Measurements from ENCODE around the gene TBX1. TPM values are rescaled to one million over a fixed set of nuclear protein-coding genes. Genes with fewer than 3 reads are reported as not detected.
"Not testable (repeated sequence)": the region's sequence is repeated elsewhere in the genome, so short reads cannot be mapped to it uniquely, and the experiment has no call there.

TBX1 gene
- total RNA-seq, 1 experiment from 2014 or later = 12.8 TPM

DNA sequence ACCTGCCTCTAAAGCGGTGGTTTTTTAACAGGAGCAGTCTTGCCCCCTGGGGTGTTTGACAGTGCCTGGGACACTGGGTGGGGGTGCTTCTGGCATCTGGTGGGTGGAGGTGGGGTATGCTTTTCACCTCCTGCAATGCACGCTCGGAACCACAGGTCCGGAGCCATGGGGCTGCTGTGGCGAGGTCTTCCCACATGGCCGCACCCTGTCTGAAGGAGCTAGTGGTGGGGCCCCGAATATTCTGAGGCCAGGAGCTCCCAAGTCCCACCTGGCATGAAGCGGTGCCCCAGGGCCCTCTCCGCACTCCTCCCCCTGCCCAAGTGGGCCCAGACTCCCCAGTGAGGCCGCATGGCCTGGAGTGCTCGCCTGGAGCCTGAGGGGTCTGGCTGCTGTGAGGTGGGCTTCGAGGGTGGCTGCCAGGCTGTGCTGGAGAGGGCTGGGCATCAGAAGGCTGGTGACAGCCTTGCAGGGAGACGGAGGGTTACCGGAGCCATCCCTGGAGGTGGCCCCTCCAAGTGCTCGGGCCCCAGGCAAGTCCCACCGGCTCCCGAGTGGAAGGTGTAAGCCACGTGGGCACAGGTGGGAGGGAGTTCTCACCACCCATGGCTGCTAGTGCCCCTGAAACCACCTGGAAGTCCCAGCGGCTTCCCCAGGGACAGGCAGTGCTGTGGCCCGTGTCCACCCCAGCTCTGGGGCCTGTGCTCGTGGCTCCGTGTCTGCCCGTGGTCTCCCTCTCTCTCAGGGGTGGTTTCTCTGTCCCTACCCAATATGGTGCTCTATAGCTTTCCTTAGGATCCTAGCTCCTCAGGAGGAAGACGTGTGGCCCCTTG lies 15.1 kb downstream of the TBX1 start:
- DNase-seq (ENCODE audit: low spot score) = peak; percentile 10
- CTCF ChIA-PET = interaction anchor here (0.6 to 1.7 kb wide), 6 partner anchors 22 to 178 kb away, joined by 3 to 9 read pairs (median 4); no protein-coding TSS in a partner anchor
- Mint-ChIP-seq H3K27ac (no peak overlapping the region), H3K4me1 (no peaks in the 10 kb centered on the region), H3K9me3 (no peaks in the 10 kb centered on the region), H3K27me3 (ENCODE audit: low read depth) (peaks cover 24% of the 10 kb centered on the region), H3K36me3 (no peaks in the 10 kb centered on the region), H3K4me3 (no peak overlapping the region)
- POLR2A ChIA-PET = no interaction called here
- no peak for TF ChIP-seq NFYB (CRISPR knock-in tag; conservative IDR thresholded peaks at IDR 0.05; ENCODE audit: low read depth)
- ATAC-seq = no peak

DNA sequence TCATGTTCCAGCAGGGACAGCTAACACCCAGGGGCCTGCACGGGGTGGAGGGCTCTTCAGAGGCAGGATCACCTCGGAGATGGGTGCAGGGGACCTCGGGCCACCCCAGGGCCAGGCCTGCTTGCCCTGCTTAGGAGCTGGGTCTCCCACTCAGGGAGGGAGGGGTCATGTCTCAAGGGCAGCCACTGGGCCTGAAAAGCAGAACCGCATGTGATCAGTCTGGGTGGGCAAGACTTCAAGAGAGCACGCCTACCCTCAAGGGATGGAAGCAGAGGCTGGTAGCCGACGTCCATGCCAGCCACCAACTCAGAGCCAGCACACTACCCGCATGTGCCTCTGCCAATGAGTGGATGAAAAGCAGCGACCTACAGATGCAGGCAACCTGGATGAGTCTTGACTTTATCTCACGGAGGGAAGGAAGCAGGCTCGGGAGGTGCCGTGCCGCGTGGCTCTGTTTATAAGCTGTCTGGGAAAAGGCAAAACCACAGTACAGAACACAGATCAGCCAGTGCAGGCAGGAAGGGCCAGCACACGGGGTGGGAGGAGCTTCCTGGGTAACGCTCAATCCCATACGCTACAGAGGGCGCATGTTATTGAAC lies 16.0 kb downstream of the TBX1 start:
- no peaks in the 10 kb centered on the region for H3K9me3 Mint-ChIP-seq
- DNase-seq (ENCODE audit: low spot score) (peak; percentile 7), ATAC-seq (no peak)
- CTCF ChIA-PET = interaction anchor here (0.6 to 1.7 kb wide), 6 partner anchors 23 to 177 kb away, joined by 3 to 9 read pairs (median 4); no protein-coding TSS in a partner anchor
- no peaks in the 10 kb centered on the region for H3K4me1 Mint-ChIP-seq
- POLR2A ChIA-PET = no interaction called here
- no peak overlapping the region for H3K27ac Mint-ChIP-seq
- TF ChIP-seq, protein P1, sequence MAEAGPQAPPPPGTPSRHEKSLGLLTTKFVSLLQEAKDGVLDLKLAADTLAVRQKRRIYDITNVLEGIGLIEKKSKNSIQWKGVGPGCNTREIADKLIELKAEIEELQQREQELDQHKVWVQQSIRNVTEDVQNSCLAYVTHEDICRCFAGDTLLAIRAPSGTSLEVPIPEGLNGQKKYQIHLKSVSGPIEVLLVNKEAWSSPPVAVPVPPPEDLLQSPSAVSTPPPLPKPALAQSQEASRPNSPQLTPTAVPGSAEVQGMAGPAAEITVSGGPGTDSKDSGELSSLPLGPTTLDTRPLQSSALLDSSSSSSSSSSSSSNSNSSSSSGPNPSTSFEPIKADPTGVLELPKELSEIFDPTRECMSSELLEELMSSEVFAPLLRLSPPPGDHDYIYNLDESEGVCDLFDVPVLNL (CRISPR knock-in tag; IDR thresholded peaks at IDR 0.05; ENCODE audit: borderline replicate concordance, low read depth) = no peak
- TF ChIP-seq, protein P2, sequence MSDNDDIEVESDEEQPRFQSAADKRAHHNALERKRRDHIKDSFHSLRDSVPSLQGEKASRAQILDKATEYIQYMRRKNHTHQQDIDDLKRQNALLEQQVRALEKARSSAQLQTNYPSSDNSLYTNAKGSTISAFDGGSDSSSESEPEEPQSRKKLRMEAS (CRISPR knock-in tag; IDR thresholded peaks at IDR 0.05) = no peak
- TF ChIP-seq IRF2 (CRISPR knock-in tag; IDR thresholded peaks at IDR 0.05; ENCODE audit: borderline replicate concordance, low read depth) (no peak), ZNF671 (CRISPR knock-in tag; IDR thresholded peaks at IDR 0.05) (no peak), ELF4 (CRISPR knock-in tag; IDR thresholded peaks at IDR 0.05; ENCODE audit: low read depth) (no peak), ZNF416 (CRISPR knock-in tag; IDR thresholded peaks at IDR 0.05) (no peak), EMX1 (CRISPR knock-in tag; IDR thresholded peaks at IDR 0.05) (no peak), NR3C1 (CRISPR knock-in tag; conservative IDR thresholded peaks at IDR 0.05; ENCODE audit: low read depth) (no peak)
- TF ChIP-seq, protein P3, sequence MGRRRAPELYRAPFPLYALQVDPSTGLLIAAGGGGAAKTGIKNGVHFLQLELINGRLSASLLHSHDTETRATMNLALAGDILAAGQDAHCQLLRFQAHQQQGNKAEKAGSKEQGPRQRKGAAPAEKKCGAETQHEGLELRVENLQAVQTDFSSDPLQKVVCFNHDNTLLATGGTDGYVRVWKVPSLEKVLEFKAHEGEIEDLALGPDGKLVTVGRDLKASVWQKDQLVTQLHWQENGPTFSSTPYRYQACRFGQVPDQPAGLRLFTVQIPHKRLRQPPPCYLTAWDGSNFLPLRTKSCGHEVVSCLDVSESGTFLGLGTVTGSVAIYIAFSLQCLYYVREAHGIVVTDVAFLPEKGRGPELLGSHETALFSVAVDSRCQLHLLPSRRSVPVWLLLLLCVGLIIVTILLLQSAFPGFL (CRISPR knock-in tag; IDR thresholded peaks at IDR 0.05; ENCODE audit: borderline replicate concordance) = no peak
- TF ChIP-seq, protein P4, sequence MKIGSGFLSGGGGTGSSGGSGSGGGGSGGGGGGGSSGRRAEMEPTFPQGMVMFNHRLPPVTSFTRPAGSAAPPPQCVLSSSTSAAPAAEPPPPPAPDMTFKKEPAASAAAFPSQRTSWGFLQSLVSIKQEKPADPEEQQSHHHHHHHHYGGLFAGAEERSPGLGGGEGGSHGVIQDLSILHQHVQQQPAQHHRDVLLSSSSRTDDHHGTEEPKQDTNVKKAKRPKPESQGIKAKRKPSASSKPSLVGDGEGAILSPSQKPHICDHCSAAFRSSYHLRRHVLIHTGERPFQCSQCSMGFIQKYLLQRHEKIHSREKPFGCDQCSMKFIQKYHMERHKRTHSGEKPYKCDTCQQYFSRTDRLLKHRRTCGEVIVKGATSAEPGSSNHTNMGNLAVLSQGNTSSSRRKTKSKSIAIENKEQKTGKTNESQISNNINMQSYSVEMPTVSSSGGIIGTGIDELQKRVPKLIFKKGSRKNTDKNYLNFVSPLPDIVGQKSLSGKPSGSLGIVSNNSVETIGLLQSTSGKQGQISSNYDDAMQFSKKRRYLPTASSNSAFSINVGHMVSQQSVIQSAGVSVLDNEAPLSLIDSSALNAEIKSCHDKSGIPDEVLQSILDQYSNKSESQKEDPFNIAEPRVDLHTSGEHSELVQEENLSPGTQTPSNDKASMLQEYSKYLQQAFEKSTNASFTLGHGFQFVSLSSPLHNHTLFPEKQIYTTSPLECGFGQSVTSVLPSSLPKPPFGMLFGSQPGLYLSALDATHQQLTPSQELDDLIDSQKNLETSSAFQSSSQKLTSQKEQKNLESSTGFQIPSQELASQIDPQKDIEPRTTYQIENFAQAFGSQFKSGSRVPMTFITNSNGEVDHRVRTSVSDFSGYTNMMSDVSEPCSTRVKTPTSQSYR (CRISPR knock-in tag; IDR thresholded peaks at IDR 0.05) = no peak
- no peak overlapping the region for H3K4me3 Mint-ChIP-seq
- peaks cover 18% of the 10 kb centered on the region for H3K27me3 Mint-ChIP-seq (ENCODE audit: low read depth)
- H3K36me3 Mint-ChIP-seq = no peaks in the 10 kb centered on the region

DNA sequence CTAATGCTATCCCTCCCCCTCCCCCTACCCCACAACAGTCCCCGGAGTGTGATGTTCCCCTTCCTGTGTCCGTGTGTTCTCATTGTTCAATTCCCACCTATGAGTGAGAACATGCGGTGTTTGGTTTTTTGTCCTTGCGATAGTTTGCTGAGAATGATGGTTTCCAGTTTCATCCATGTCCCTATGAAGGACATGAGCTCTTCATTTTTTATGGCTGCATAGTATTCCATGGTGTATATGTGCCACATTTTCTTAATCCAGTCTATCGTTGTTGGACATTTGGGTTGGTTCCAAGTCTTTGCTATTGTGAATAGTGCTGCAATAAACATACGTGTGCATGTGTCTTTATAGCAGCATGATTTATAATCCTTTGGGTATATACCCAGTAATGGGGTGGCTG lies 16.6 kb downstream of the TBX1 start:
- H3K27ac Mint-ChIP-seq; H3K36me3 Mint-ChIP-seq; POLR2A ChIA-PET; H3K4me3 Mint-ChIP-seq; H3K4me1 Mint-ChIP-seq; H3K9me3 Mint-ChIP-seq; ATAC-seq; DNase-seq (ENCODE audit: low spot score): not testable (repeated sequence)
- H3K27me3 Mint-ChIP-seq (ENCODE audit: low read depth) = peaks cover 13% of the 10 kb centered on the region
- CTCF ChIA-PET = interaction anchor here (1.6 to 1.7 kb wide), 3 partner anchors 24 to 176 kb away, joined by 4 to 6 read pairs (median 5); no protein-coding TSS in a partner anchor

Measured in WTC11 (cell line).